ENCODE results near the gene TET3. TPM values are rescaled to one million over a fixed set of nuclear protein-coding genes. Genes with fewer than 3 reads are reported as not detected.

The TET3 gene
- total and polyA plus RNA-seq, 5 donors: 1.1 to 3.3 (median 2.6) TPM

DNA sequence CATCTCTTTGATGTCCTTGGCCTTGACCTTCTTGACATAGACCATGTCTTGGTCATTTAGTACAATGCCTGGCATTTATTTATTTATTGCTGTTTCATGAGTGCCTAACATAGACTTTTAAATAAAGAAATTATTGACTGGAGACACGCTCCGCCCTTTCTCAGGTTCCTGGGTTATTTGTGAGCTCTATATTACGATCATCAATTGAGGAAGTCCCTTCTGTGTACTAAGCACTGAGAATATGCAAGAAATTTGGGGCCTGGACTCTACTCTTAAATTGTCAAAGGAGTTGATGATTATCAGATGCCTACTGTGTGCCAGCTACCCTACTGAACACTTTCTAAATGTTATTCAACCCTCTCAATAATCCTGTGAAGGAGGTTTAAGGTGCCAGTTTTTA, 19.7 kb upstream of the TET3 start:
- H3K4me1 ChIP-seq (ENCODE audit: control insufficient read depth, insufficient read depth, low read length): no peaks in the 10 kb centered on the region
- H3K4me3 ChIP-seq (ENCODE audit: low read length): no peak overlapping the region
- ATAC-seq (no peak), DNase-seq (no peak)
- intact Hi-C loops (cut with DNase I): no loop called here
- H3K27ac ChIP-seq (ENCODE audit: low read length): no peak overlapping the region
- WGBS: 91% methylated on average over 3 of the region's 3 CpGs
- H3K9me3 ChIP-seq (ENCODE audit: control insufficient read depth, low read length): no peaks in the 10 kb centered on the region
- H3K27me3 ChIP-seq (ENCODE audit: control insufficient read depth, insufficient read depth): no peaks in the 10 kb centered on the region

DNA sequence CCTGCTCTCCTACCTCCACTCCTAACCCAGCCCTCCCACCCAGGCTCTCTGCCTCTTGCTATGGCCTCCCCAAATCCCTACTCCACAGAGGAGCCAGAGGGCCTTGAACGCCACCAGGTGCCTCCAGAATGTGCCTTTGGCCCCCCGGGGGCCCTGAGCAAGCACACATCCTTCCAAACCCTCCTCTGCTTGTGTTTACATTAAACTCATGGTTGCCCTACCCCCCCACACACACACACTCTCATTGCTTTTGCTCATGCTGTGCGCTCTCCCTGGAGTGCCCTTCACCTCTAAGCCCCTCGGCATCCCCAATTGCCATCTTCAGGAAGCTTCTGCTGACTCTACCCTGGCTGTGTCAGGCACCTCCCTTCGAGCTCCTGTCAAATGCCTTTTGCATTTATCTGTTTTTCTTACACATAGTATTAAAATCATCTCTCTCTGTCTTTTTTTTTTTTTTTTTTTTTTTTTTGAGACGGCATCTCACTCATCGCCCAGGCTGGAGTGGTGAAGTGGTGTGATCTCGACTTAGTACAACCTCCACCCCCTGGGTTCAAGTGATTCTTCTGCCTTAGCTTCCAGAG, 16.3 kb upstream of the TET3 start:
- Histone ChIP-seq H3K4me3 (ENCODE audit: low read length) (no peak overlapping the region), H3K4me1 (ENCODE audit: control insufficient read depth, insufficient read depth, low read length) (peaks cover 9% of the 10 kb centered on the region), H3K27me3 (ENCODE audit: control insufficient read depth, insufficient read depth) (no peaks in the 10 kb centered on the region), H3K9me3 (ENCODE audit: control insufficient read depth, low read length) (no peaks in the 10 kb centered on the region), H3K27ac (ENCODE audit: low read length) (no peak overlapping the region)
- intact Hi-C loops (cut with DNase I): no loop called here
- no peak for DNase-seq
- ATAC-seq: no peak
- 91% methylated on average over 8 of the region's 8 CpGs for WGBS

GRCh38 chr2:73969356-73969755, 15.4 kb upstream of the TET3 start:
- ATAC-seq (no peak), DNase-seq (no peak)
- H3K4me3 ChIP-seq (ENCODE audit: low read length): no peak overlapping the region
- peaks cover 9% of the 10 kb centered on the region for H3K4me1 ChIP-seq (ENCODE audit: control insufficient read depth, insufficient read depth, low read length)
- intact Hi-C loops (cut with DNase I): no loop called here
- no peaks in the 10 kb centered on the region for H3K27me3 ChIP-seq (ENCODE audit: control insufficient read depth, insufficient read depth)
- WGBS: 90% methylated on average over 4 of the region's 4 CpGs
- H3K9me3 ChIP-seq (ENCODE audit: control insufficient read depth, low read length): no peaks in the 10 kb centered on the region
- H3K27ac ChIP-seq (ENCODE audit: low read length): no peak overlapping the region

DNA sequence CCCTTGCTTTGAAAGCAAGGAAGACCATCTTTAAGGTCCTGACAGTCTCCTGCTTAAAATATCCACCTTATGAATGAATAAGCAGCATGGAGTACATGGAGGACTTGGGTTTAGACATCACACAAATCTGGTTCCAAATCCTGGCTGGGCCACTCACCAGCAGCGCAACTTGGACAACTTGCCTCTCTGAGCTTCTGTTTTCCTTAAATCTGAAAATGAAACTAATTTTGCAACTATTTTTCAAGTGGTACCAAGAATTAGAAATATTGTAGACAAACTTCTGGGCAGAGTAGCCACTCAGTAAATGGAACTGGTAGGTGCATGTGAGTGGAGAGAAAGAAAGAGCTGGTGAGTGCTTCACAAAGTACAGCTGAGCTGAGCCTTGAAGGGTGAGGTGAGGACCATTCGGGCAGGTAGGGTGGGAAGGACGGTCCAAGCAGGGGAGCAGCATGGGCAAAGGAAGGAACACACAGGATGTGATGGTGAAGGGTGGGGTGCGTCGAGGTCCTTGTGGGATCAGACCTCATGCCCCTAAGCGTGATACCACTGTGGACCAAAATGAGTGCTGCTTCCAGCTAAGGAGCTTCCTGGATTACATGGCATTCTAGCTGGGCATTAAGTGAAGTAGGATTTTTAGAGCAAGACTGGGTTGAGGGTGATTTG, 14.4 kb upstream of the TET3 start:
- no peak for DNase-seq
- Histone ChIP-seq H3K4me1 (ENCODE audit: control insufficient read depth, insufficient read depth, low read length) (peaks cover 9% of the 10 kb centered on the region), H3K27me3 (ENCODE audit: control insufficient read depth, insufficient read depth) (no peaks in the 10 kb centered on the region), H3K4me3 (ENCODE audit: low read length) (no peak overlapping the region), H3K9me3 (ENCODE audit: control insufficient read depth, low read length) (no peaks in the 10 kb centered on the region), H3K27ac (ENCODE audit: low read length) (no peak overlapping the region)
- intact Hi-C loops (cut with DNase I): no loop called here
- WGBS: 75% methylated on average over 6 of the region's 6 CpGs
- ATAC-seq: peak; percentile 15 to 20

GRCh38 chr2:73970850-73971471, 13.7 kb upstream of the TET3 start:
- intact Hi-C loops (cut with DNase I): no loop called here
- Histone ChIP-seq H3K9me3 (ENCODE audit: control insufficient read depth, low read length) (no peaks in the 10 kb centered on the region), H3K27ac (ENCODE audit: low read length) (peak overlapping the region; percentile 9), H3K4me1 (ENCODE audit: control insufficient read depth, insufficient read depth, low read length) (peaks cover 9% of the 10 kb centered on the region), H3K4me3 (ENCODE audit: low read length) (no peak overlapping the region), H3K27me3 (ENCODE audit: control insufficient read depth, insufficient read depth) (no peaks in the 10 kb centered on the region)
- ATAC-seq (peak; percentile 89), DNase-seq (peak; percentile 77 to 92 (median 92))
- 10% methylated on average over 7 of the region's 7 CpGs for WGBS

DNA sequence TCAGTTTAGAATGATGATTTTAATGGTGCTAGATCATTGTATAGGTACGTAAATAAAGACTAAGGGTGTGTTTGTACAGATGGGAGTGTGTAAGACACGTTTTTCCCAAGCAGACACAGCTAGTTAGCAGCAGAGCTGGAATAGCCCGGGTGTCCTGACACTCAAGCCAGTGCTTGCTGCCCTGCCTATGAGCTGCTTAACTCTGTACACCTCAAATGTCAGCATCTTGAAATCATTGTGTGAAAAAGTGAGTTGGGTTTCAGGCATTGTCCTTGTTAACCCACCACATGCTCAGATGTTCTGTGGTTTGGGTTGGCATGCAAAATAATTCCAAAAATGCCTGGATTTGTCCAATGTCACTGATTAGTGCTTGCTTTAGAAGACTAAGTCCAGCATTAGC, 13.0 kb upstream of the TET3 start:
- WGBS: 72% methylated on average over 3 of the region's 3 CpGs
- Histone ChIP-seq H3K27ac (ENCODE audit: low read length) (no peak overlapping the region), H3K9me3 (ENCODE audit: control insufficient read depth, low read length) (no peaks in the 10 kb centered on the region), H3K4me3 (ENCODE audit: low read length) (no peak overlapping the region), H3K27me3 (ENCODE audit: control insufficient read depth, insufficient read depth) (no peaks in the 10 kb centered on the region), H3K4me1 (ENCODE audit: control insufficient read depth, insufficient read depth, low read length) (peaks cover 9% of the 10 kb centered on the region)
- DNase-seq (no peak), ATAC-seq (no peak)
- intact Hi-C loops (cut with DNase I): no loop called here

- Histone ChIP-seq H3K27me3 (ENCODE audit: control insufficient read depth, insufficient read depth) (no peaks in the 10 kb centered on the region), H3K4me1 (ENCODE audit: control insufficient read depth, insufficient read depth, low read length) (peaks cover 9% of the 10 kb centered on the region), H3K27ac (ENCODE audit: low read length) (no peak overlapping the region), H3K9me3 (ENCODE audit: control insufficient read depth, low read length) (no peaks in the 10 kb centered on the region), H3K4me3 (ENCODE audit: low read length) (no peak overlapping the region)
- 70% methylated on average over 3 of the region's 3 CpGs for WGBS
- ATAC-seq (no peak), DNase-seq (no peak)
- intact Hi-C loops (cut with DNase I): no loop called here
These were observed 11.9 kb upstream of the TET3 start for GRCh38 chr2:73972846-73973245.

DNA sequence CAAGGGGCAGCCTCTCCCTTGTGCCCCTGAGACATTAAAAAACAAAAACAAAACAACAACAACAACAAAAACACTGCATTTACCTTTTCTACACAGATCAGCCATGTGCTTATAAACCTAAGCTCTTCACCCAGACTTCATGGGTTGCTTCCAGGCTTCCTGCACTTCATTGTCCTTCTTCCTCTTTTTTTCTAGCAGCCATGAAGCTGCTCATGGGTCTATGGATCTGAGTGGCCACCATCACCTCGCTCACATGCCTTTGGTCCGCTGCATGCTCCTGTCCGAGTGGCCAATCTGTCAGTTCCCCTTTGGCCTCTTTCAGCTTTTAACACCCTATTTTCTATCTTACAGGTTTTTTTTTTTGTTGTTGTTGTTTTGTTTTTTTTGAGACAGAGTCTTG, 9.0 kb upstream of the TET3 start:
- Histone ChIP-seq H3K27ac (ENCODE audit: low read length) (no peak overlapping the region), H3K9me3 (ENCODE audit: control insufficient read depth, low read length) (no peaks in the 10 kb centered on the region), H3K4me1 (ENCODE audit: control insufficient read depth, insufficient read depth, low read length) (peaks cover 6% of the 10 kb centered on the region), H3K27me3 (ENCODE audit: control insufficient read depth, insufficient read depth) (no peaks in the 10 kb centered on the region), H3K4me3 (ENCODE audit: low read length) (no peak overlapping the region)
- 95% methylated on average over 3 of the region's 3 CpGs for WGBS
- no peak for ATAC-seq
- intact Hi-C loops (cut with DNase I): no loop called here
- no peak for DNase-seq

GRCh38 chr2:73976803-73977202, 7.9 kb upstream of the TET3 start:
- no peak for DNase-seq
- ATAC-seq: no peak
- 98% methylated on average over 1 of the region's 1 CpG for WGBS
- intact Hi-C loops (cut with DNase I): no loop called here
- H3K27me3 ChIP-seq (ENCODE audit: control insufficient read depth, insufficient read depth): no peaks in the 10 kb centered on the region
- H3K4me3 ChIP-seq (ENCODE audit: low read length): no peak overlapping the region
- H3K9me3 ChIP-seq (ENCODE audit: control insufficient read depth, low read length): no peaks in the 10 kb centered on the region
- peaks cover 2% of the 10 kb centered on the region for H3K4me1 ChIP-seq (ENCODE audit: control insufficient read depth, insufficient read depth, low read length)
- H3K27ac ChIP-seq (ENCODE audit: low read length): no peak overlapping the region

DNA sequence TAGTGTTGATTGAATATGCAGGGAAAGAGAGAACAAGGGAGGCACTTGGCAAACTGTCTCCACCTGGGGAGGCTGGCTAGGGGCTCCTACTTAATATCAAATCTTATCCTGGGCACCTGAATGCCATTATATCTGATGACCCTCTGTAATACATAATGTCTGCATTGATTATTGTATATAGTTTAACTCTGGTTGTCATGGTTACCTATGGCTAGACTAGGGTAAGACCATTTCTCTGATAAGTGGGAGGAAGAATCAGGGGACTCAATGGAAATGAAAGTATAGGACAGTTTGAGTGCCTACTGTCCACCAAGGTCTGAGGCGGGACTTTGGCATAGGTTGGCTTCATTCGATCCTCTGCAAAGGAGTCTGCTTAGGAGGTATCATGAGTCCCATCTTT, 7.2 kb upstream of the TET3 start:
- no peaks in the 10 kb centered on the region for H3K9me3 ChIP-seq (ENCODE audit: control insufficient read depth, low read length)
- DNase-seq: no peak
- peaks cover 6% of the 10 kb centered on the region for H3K4me1 ChIP-seq (ENCODE audit: control insufficient read depth, insufficient read depth, low read length)
- no peak overlapping the region for H3K27ac ChIP-seq (ENCODE audit: low read length)
- intact Hi-C loops (cut with DNase I): no loop called here
- ATAC-seq: no peak
- 93% methylated on average over 2 of the region's 2 CpGs for WGBS
- no peaks in the 10 kb centered on the region for H3K27me3 ChIP-seq (ENCODE audit: control insufficient read depth, insufficient read depth)
- H3K4me3 ChIP-seq (ENCODE audit: low read length): no peak overlapping the region

DNA sequence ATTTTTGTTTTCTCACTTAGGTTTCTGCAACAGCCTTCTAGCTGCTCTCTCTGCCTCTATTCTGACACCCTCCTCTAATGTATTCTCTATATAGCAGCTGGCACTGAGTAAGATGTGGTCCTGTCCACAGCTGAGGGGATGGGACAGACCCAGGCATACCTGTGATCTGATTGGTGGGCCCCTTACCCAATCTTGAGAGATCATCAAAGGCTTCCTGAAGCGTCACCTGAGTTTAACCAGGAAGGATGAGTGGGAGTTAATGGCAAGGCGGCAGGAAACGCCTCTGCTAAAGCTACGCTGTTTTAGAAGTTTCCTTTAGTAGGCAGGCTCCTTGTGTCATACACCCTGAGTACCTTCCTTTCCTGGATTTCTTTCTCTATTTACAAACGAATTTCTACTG, 5.7 kb upstream of the TET3 start:
- intact Hi-C loops (cut with DNase I): no loop called here
- ATAC-seq (no peak), DNase-seq (no peak)
- H3K27ac ChIP-seq (ENCODE audit: low read length): no peak overlapping the region
- WGBS: 47% methylated on average over 5 of the region's 5 CpGs
- H3K4me1 ChIP-seq (ENCODE audit: control insufficient read depth, insufficient read depth, low read length): peaks cover 7% of the 10 kb centered on the region
- no peaks in the 10 kb centered on the region for H3K27me3 ChIP-seq (ENCODE audit: control insufficient read depth, insufficient read depth)
- no peak overlapping the region for H3K4me3 ChIP-seq (ENCODE audit: low read length)
- no peaks in the 10 kb centered on the region for H3K9me3 ChIP-seq (ENCODE audit: control insufficient read depth, low read length)
